Measurements from ENCODE around the gene CSRP2.

CSRP2 gene

GRCh38 chr12:76863005-76863670, 15.7 kb downstream of the CSRP2 start:
- DNase-seq (ENCODE audit: low read depth in 3 of 3) = no peak

- DNase-seq (ENCODE audit: low read depth in 3 of 3) = no peak
These were observed 18.6 kb downstream of the CSRP2 start for GRCh38 chr12:76860256-76860655.

GRCh38 chr12:76859611-76860010, 19.2 kb downstream of the CSRP2 start:
- DNase-seq (ENCODE audit: low read depth in 3 of 3) = no peak

- no peak for DNase-seq (ENCODE audit: low read depth in 3 of 3)
These were observed 22.7 kb downstream of the CSRP2 start for GRCh38 chr12:76856018-76856644.

GRCh38 chr12:76855271-76855670, 23.5 kb downstream of the CSRP2 start:
- DNase-seq (ENCODE audit: low read depth in 3 of 3) = no peak

- DNase-seq (ENCODE audit: low read depth in 3 of 3) = no peak
These were observed 26.7 kb downstream of the CSRP2 start for GRCh38 chr12:76852106-76852505.

- no peak for DNase-seq (ENCODE audit: low read depth in 3 of 3)
These were observed 30.7 kb downstream of the CSRP2 start for GRCh38 chr12:76848132-76848531.

- no peak for DNase-seq (ENCODE audit: low read depth in 3 of 3)
These were observed 31.6 kb downstream of the CSRP2 start for GRCh38 chr12:76847260-76847659.

GRCh38 chr12:76836633-76837032, 42.2 kb downstream of the CSRP2 start:
- DNase-seq (ENCODE audit: low read depth in 3 of 3) = no peak

- no peak for DNase-seq (ENCODE audit: low read depth in 3 of 3)
These were observed 48.4 kb downstream of the CSRP2 start for GRCh38 chr12:76830436-76830835.

GRCh38 chr12:76820888-76821482, 57.8 kb downstream of the CSRP2 start:
- DNase-seq (ENCODE audit: low read depth in 3 of 3) = no peak

GRCh38 chr12:76813972-76814371, 64.8 kb downstream of the CSRP2 start:
- DNase-seq (ENCODE audit: low read depth in 3 of 3) = no peak

- DNase-seq (ENCODE audit: low read depth in 3 of 3) = no peak
These were observed 65.6 kb downstream of the CSRP2 start for GRCh38 chr12:76813265-76813664.

- no peak for DNase-seq (ENCODE audit: low read depth in 3 of 3)
These were observed 66.8 kb downstream of the CSRP2 start for GRCh38 chr12:76811976-76812375.

- no peak for DNase-seq (ENCODE audit: low read depth in 3 of 3)
These were observed 68.0 kb downstream of the CSRP2 start for GRCh38 chr12:76810671-76811419.

Measured in stimulated activated CD4-positive, alpha-beta T cell treated with anti-CD3 and anti-CD28 coated beads, TNF-alpha, amount 100 ng/mL, for 48 hours (primary cell).